Measurements from ENCODE around the gene NR1I3. TPM values are rescaled to one million over a fixed set of nuclear protein-coding genes. Genes with fewer than 3 reads are reported as not detected.

NR1I3 gene
- total and polyA plus RNA-seq, 2 of the 13 experiments (the other 11 are each of a cell fraction or from before 2014, with no cell fraction given), result 0.62 to 0.95 TPM

DNA sequence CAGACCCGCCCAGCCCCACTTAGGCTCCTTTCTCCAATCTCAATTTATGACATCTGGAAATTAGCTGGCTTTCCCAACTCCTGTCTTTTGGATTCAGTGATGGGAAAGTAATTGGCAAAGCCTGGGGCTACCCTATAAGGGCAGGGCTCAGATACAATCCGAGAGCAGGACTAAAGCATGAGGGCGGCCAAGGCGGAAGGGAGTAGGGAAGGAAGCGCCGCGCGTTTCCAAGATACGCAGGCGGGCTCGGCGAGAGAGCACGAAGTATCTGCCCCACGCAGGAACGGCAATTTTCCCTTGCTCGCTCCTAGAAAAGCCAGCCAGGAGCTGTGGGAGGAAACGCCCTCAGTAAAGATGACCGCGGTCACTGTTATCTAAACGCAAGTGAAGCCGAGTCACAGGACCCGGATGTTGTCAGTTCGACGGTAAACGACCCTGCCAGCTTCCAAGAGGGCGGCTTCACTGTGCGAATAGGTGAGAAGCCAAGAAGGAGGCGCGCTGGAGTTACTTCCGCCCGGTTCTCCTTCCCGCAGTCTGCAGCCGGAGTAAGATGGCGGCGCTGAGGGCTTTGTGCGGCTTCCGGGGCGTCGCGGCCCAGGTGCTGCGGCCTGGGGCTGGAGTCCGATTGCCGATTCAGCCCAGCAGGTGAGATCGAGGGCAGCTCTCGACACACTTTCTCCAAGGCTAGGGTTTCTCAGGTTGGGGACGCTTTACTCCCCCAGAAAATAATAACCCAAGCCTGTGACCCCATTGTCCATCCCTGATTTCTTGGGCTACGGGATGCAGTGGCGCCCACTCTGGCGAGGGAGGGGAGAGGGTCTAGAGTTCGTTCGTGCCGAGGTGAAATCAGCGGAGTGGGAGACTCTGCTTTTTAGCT is 35.9 kb downstream of the NR1I3 start, which contains the start of gene NDUFS2 (continued):
- TF ChIP-seq, protein P1, sequence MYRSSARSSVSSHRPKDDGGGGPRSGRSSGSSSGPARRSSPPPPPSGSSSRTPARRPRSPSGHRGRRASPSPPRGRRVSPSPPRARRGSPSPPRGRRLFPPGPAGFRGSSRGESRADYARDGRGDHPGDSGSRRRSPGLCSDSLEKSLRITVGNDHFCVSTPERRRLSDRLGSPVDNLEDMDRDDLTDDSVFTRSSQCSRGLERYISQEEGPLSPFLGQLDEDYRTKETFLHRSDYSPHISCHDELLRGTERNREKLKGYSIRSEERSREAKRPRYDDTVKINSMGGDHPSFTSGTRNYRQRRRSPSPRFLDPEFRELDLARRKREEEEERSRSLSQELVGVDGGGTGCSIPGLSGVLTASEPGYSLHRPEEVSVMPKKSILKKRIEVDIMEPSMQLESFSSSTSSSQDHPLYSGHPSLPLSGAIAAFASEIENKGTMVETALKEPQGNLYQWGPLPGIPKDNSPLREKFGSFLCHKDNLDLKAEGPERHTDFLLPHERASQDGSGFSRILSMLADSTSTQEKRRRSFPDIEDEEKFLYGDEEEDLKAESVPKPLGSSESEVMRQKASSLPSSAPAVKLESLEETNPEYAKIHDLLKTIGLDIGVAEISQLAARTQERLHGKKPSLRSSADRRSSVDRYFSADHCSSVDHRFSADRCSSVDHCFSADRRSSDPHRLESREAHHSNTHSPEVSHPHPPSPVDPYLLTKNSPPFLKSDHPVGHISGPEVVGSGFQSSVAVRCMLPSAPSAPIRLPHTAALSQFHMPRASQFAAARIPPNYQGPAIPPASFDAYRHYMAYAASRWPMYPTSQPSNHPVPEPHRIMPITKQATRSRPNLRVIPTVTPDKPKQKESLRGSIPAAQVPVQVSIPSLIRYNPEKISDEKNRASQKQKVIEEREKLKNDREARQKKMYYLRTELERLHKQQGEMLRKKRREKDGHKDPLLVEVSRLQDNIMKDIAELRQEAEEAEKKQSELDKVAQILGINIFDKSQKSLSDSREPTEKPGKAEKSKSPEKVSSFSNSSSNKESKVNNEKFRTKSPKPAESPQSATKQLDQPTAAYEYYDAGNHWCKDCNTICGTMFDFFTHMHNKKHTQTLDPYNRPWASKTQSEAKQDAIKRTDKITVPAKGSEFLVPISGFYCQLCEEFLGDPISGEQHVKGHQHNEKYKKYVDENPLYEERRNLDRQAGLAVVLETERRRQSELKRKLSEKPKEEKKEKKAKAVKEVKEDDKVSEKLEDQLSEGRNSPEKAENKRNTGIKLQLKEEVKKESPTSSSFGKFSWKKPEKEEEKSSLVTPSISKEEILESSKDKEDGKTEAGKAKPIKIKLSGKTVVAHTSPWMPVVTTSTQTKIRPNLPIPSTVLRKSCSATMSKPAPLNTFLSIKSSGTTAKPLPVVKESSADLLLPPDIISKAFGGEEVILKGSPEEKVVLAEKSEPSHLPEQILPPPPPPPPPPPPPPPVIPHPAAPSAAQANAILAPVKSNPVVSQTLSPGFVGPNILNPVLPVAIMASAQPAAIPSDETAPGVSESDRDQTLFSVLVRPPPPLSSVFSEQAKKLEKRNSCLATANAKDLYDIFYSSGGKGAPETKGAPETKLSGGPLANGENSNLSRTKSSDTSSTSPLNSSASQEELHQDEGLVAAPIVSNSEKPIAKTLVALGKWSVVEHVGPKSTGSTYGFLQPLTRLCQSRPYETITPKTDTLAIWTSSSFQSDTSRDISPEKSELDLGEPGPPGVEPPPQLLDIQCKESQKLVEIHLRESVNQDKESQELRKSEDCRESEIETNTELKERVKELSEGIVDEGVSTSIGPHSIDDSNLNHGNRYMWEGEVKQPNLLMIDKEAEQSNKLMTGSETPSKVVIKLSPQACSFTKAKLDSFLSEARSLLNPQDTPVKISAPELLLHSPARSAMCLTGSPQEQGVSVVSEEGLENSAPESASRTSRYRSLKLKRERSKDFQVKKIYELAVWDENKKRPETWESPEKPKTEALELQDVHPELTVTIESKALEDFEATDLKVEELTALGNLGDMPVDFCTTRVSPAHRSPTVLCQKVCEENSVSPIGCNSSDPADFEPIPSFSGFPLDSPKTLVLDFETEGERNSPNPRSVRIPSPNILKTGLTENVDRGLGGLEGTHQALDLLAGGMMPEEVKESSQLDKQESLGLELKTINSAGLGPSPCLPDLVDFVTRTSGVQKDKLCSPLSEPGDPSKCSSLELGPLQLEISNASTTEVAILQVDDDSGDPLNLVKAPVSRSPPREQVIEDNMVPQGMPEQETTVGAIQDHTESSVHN (CRISPR knock-in tag; IDR thresholded peaks at IDR 0.05), result no peak
- TF ChIP-seq SP5 (CRISPR knock-in tag; IDR thresholded peaks at IDR 0.05; ENCODE audit: borderline replicate concordance, low read depth) (no peak), YEATS4 (CRISPR knock-in tag; IDR thresholded peaks at IDR 0.05; ENCODE audit: borderline replicate concordance) (peak; percentile 74), TRIM24 (CRISPR knock-in tag; IDR thresholded peaks at IDR 0.05) (no peak), ZNF616 (CRISPR knock-in tag; IDR thresholded peaks at IDR 0.05; ENCODE audit: low read depth) (0 out of 2 replicates have a peak, but pooled peaks have one; percentile 38), SMYD3 (CRISPR knock-in tag; IDR thresholded peaks at IDR 0.05) (peak; percentile 30; the same call in 1 of the 2 replicates), PITX1 (CRISPR knock-in tag; IDR thresholded peaks at IDR 0.05) (peak; percentile 81), HCFC1 (IDR thresholded peaks at IDR 0.05; ENCODE audit: low read depth, low read length) (peak; percentile 91), AKAP8 (CRISPR knock-in tag; IDR thresholded peaks at IDR 0.05) (no peak), POLR2G (IDR thresholded peaks at IDR 0.05; ENCODE audit: low read depth, low read length) (peak; percentile 93), DMAP1 (CRISPR knock-in tag; IDR thresholded peaks at IDR 0.05) (peak; percentile 81; the same call in 1 of the 2 replicates), FOXA3 (CRISPR knock-in tag; IDR thresholded peaks at IDR 0.05) (peak; percentile 62; the same call in 1 of the 2 replicates), ZNF567 (CRISPR knock-in tag; IDR thresholded peaks at IDR 0.05; ENCODE audit: borderline replicate concordance) (peak; percentile 61; the same call in 1 of the 2 replicates), ZNF607 (CRISPR knock-in tag; IDR thresholded peaks at IDR 0.05; ENCODE audit: borderline replicate concordance) (peak; percentile 68), ZNF543 (CRISPR knock-in tag; IDR thresholded peaks at IDR 0.05) (peak; percentile 29; the same call in 1 of the 2 replicates), ZNF883 (CRISPR knock-in tag; IDR thresholded peaks at IDR 0.05; ENCODE audit: not compliant biosample characterization) (no peak)
- TF ChIP-seq, protein P2, sequence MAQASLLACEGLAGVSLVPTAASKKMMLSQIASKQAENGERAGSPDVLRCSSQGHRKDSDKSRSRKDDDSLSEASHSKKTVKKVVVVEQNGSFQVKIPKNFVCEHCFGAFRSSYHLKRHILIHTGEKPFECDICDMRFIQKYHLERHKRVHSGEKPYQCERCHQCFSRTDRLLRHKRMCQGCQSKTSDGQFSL (CRISPR knock-in tag; IDR thresholded peaks at IDR 0.05), result no peak; the same call in 1 of the 2 replicates
- TF ChIP-seq, protein P3, sequence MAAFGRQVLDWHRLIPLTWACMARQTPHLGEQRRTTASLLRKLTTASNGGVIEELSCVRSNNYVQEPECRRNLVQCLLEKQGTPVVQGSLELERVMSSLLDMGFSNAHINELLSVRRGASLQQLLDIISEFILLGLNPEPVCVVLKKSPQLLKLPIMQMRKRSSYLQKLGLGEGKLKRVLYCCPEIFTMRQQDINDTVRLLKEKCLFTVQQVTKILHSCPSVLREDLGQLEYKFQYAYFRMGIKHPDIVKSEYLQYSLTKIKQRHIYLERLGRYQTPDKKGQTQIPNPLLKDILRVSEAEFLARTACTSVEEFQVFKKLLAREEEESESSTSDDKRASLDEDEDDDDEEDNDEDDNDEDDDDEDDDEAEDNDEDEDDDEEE (CRISPR knock-in tag; IDR thresholded peaks at IDR 0.05), result peak; percentile 71
- TF ChIP-seq, protein P4, sequence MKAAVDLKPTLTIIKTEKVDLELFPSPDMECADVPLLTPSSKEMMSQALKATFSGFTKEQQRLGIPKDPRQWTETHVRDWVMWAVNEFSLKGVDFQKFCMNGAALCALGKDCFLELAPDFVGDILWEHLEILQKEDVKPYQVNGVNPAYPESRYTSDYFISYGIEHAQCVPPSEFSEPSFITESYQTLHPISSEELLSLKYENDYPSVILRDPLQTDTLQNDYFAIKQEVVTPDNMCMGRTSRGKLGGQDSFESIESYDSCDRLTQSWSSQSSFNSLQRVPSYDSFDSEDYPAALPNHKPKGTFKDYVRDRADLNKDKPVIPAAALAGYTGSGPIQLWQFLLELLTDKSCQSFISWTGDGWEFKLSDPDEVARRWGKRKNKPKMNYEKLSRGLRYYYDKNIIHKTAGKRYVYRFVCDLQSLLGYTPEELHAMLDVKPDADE (CRISPR knock-in tag; IDR thresholded peaks at IDR 0.05), result 0 out of 2 replicates have a peak, but pooled peaks have one; percentile 12
